Urinary bladder (tissue), 4 donors: ENCODE measurements around the gene DKKL1. TPM values are rescaled to one million over a fixed set of nuclear protein-coding genes. Genes with fewer than 3 reads are reported as not detected.

Experiments
- DNase-seq: peaks from one replicate; pipeline ENCODE4 v3.0.0-alpha.2; 2015; ENCODE audit errors: extremely low spot score
- H3K27ac ChIP-seq: one replicate; pipeline ENCODE4 v1.5.1; 2013; ENCODE audit warnings: low read depth, mild to moderate bottlenecking, moderate library complexity
- H3K36me3 ChIP-seq: one replicate; pipeline ENCODE4 v1.6.1; 2013; ENCODE audit warnings: mild to moderate bottlenecking, moderate library complexity; ENCODE audit not compliant: insufficient read depth
- H3K4me1 ChIP-seq: one replicate; pipeline ENCODE4 v1.6.1; 2013; ENCODE audit warnings: mild to moderate bottlenecking, moderate library complexity; ENCODE audit not compliant: insufficient read depth
- H3K4me3 ChIP-seq: one replicate; pipeline ENCODE4 v1.5.1; 2013; ENCODE audit warnings: low read depth, low read length
- WGBS: extraction: QIAGEN DNeasy Blood & Tissue Kit; methylation state at CpG from one replicate; pipeline ENCODE4 v1.1.7; 2013; 5-methylcytosine and 5-hydroxymethylcytosine counted together
- polyA plus RNA-seq: library from polyadenylated mRNA; stranded (reverse); fragments of 200-250 nt; gene quantifications from one replicate; pipeline ENCODE4 v1.2.3, GENCODE V29; 2013
- total RNA-seq: library from RNA; depleted of rRNA; stranded (reverse); fragments of >200 nt; gene quantifications from one replicate; pipeline ENCODE4 v1.2.3, GENCODE V29; 2014
- donor health status: healthy with polysubstance abuse.
- donor health status: healthy.

DKKL1 gene
- total and polyA plus RNA-seq, 2 donors, result 0.46 TPM; not detected in 1

- Histone ChIP-seq H3K4me3 (no peak overlapping the region), H3K4me1 (no peaks in the 10 kb centered on the region), H3K27ac (no peak overlapping the region), H3K36me3 (no peaks in the 10 kb centered on the region)
- no peak for DNase-seq
- 61% methylated on average over 8 of the region's 8 CpGs for WGBS
Measured at GRCh38 chr19:49333811-49334288, 29.8 kb upstream of the DKKL1 start.

DNA sequence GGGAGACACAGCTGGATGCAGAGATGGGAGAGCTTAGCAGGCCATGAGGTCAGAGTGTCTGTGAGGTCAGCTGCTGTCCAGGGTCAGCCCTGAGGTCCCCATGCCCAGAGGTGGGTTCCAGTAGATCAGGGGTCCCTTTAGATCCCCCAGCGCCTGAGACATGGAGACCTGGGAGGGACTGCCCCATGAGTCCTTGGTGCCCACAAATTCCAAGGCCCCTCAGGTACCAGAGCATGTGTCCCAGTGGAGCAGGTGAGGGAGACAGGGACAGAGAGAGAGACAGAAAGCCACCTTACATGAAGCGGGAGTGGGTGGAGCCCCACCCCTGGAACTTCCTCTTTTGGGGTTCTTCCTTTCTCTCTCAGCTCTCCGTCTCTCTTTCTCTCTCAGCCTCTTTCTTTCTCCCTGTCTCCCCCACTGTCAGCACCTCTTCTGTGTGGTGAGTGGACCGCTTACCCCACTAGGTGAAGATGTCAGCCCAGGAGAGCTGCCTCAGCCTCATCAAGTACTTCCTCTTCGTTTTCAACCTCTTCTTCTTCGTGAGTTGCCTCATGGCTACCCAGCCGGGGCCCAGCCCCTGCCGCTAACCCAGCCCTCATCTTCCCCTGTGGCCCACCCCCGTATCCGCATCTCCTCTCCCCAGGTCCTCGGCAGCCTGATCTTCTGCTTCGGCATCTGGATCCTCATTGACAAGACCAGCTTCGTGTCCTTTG is 28.4 kb upstream of the DKKL1 start, which contains the start of gene CD37:
Gene CD37 (plus strand): TSS at position 336 of the 713 bp plus-strand sequence. CDS start 135 bp downstream, at position 471.
- H3K27ac ChIP-seq, result no peak within 1 kb of the TSS

GRCh38 chr19:49335784-49336481 is 27.7 kb upstream of the DKKL1 start:
- DNase-seq, result no peak
- WGBS, result 86% methylated on average over 14 of the region's 14 CpGs
- Histone ChIP-seq H3K36me3 (no peaks in the 10 kb centered on the region), H3K4me1 (no peaks in the 10 kb centered on the region), H3K4me3 (peak overlapping the region; percentile 27), H3K27ac (no peak overlapping the region)

More for the DNA sequence above, 28.4 kb upstream of the DKKL1 start, which contains the start of gene CD37:
- H3K4me3 ChIP-seq, result peak within 1 kb of the TSS; percentile 27
- H3K4me1 ChIP-seq, result no peaks in the 10 kb centered on the region
- 68% methylated on average over 13 of the region's 13 CpGs for WGBS
- no peaks in the 10 kb centered on the region for H3K36me3 ChIP-seq
- DNase-seq, result no peak

- Histone ChIP-seq H3K4me1 (no peaks in the 10 kb centered on the region), H3K4me3 (no peak overlapping the region), H3K36me3 (no peaks in the 10 kb centered on the region), H3K27ac (no peak overlapping the region)
- 85% methylated on average over 10 of the region's 10 CpGs for WGBS
- DNase-seq, result no peak
Measured at GRCh38 chr19:49336482-49337266, 27.0 kb upstream of the DKKL1 start.

DNA sequence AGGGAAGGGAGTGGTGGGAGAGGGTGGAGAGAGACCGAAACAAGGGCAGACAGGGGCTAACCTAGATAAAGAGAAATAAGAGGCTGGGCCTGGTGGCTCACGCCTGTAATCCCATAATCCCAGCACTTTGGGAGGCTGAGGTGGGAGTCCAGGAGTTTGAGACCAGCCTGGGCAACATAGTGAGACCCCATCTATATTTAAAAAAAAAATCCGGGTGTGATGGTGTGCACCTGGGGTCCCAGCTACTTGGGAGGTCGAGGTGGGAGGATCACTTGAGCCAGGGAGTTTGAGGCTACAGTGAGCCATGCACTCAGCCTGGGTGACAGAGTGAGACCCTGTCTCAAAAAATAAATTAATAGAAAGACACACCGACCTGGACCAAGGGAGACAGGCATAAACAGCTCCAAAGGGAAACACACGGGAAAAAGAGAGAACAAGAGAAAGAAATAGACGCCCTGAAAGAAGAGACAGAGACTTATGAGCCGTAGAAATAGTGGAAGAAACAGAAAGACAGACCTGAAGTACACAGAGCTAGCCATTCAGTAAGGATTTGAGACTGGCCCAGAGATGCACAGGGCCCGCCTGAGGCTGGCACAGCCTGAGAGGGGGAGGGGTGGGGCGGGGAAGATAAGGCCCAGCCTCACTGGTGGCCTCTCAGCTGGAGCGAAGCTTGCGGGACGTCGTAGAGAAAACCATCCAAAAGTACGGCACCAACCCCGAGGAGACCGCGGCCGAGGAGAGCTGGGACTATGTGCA is 26.2 kb upstream of the DKKL1 start:
- 70% methylated on average over 19 of the region's 19 CpGs for WGBS
- no peaks in the 10 kb centered on the region for H3K36me3 ChIP-seq
- DNase-seq, result no peak
- H3K4me3 ChIP-seq, result no peak overlapping the region
- no peak overlapping the region for H3K27ac ChIP-seq
- no peaks in the 10 kb centered on the region for H3K4me1 ChIP-seq

DNA sequence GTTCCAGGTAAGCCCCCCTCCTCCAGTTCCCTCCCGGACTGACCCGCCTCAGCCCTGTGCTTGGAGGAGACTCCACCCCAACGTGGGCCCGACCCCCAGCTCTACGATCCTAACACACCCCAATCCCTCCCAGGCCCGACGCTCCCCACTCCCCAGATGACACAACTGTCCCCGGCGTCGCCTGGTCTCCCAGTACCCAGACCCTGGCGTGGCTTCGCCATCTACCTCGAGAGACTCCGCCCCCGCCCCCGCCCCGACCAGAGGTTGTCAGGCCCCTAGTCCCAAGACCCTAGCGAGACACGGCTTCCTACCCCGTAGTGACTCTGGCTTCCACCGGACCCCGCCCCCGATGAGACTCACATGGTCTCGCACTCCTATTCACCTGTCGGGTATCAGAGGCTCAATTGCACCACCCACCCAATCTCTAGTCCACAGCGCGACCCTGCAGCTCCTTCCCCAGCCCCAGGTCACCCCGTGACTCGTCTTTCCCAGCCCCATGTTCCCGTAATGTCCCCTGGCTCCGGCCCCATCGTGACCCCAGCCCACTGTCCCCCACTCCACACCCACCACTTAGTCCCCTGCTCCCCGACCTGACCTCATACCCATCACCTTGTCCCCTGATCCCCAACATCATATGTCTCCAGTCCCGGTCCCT is 25.5 kb upstream of the DKKL1 start:
- 24% methylated on average over 34 of the region's 34 CpGs for WGBS
- no peak for DNase-seq
- no peak overlapping the region for H3K4me3 ChIP-seq
- no peak overlapping the region for H3K27ac ChIP-seq
- no peaks in the 10 kb centered on the region for H3K36me3 ChIP-seq
- no peaks in the 10 kb centered on the region for H3K4me1 ChIP-seq

- Histone ChIP-seq H3K4me3 (peak overlapping the region; percentile 34), H3K4me1 (no peaks in the 10 kb centered on the region), H3K36me3 (no peaks in the 10 kb centered on the region), H3K27ac (no peak overlapping the region)
- 11% methylated on average over 30 of the region's 30 CpGs for WGBS
- peak; percentile 56 for DNase-seq
Measured at GRCh38 chr19:49338691-49339300, 24.9 kb upstream of the DKKL1 start.

DNA sequence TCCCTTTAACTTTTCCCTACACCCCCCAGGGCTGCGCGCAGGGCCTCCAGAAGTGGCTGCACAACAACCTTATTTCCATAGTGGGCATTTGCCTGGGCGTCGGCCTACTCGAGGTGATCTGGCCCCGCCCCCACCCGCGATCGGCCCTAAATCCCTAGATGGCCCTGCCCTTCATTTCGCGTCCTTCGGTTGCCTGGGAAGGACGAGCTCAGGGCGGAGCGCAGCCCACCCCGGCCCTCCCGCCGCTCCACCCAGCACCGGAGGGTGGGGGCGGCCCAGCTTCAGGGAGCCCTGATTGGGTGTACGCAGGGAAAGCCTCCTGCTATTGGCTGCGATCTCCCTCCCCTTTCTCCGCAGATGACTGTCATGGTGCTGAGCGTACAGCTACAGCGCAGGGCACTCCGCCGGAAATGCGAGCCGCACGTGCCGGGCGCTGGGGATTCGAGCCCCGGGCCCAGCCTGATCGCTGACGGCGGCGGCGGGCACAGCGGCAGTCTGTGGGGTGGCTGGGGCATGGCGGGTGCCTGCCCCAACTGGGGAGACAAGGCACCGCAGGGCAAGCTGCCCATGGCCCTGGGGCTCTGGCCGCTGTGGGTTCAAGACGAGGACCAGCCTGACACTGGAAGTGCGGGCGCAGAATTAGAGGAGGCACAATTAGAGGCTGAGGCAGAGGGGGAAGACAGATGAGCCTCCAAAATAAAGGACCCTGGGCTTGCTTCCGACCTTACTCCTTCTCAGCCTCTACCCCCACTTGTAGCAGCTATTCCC is 24.2 kb upstream of the DKKL1 start:
- DNase-seq, result peak; percentile 80
- H3K27ac ChIP-seq, result peak overlapping the region; percentile 89
- H3K36me3 ChIP-seq, result no peaks in the 10 kb centered on the region
- WGBS, result 10% methylated on average over 47 of the region's 47 CpGs
- peak overlapping the region; percentile 34 for H3K4me3 ChIP-seq
- no peaks in the 10 kb centered on the region for H3K4me1 ChIP-seq

DNA sequence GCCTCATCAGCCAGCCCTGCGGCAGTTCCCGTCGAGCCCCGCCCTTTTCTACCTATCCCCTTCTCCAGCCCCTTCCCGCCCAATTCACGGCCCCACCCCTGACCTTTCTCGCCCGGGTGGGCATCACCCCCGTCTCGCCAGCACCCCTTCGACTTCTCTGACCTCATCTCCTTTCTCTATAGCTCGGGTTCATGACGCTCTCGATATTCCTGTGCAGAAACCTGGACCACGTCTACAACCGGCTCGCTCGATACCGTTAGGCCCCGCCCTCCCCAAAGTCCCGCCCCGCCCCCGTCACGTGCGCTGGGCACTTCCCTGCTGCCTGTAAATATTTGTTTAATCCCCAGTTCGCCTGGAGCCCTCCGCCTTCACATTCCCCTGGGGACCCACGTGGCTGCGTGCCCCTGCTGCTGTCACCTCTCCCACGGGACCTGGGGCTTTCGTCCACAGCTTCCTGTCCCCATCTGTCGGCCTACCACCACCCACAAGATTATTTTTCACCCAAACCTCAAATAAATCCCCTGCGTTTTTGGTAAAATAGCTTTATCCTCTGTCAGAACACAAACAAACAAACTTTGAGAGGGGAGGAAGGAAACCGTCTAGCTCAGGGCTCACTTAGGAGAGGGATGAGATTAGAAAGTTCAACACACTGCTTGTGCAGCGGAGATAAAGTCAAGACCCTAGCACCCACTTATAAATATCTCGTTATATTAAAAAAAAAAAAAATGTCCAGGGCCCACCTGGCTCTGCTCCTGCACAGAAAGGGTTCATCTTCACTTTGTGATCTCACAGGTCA is 23.4 kb upstream of the DKKL1 start:
- H3K4me3 ChIP-seq, result peak overlapping the region; percentile 34
- H3K4me1 ChIP-seq, result no peaks in the 10 kb centered on the region
- peak overlapping the region; percentile 89 for H3K27ac ChIP-seq
- H3K36me3 ChIP-seq, result no peaks in the 10 kb centered on the region
- no peak for DNase-seq
- 23% methylated on average over 36 of the region's 36 CpGs for WGBS

GRCh38 chr19:49340865-49341718 is 22.6 kb upstream of the DKKL1 start:
- Histone ChIP-seq H3K36me3 (no peaks in the 10 kb centered on the region), H3K27ac (no peak overlapping the region), H3K4me1 (no peaks in the 10 kb centered on the region), H3K4me3 (no peak overlapping the region)
- no peak for DNase-seq
- WGBS, result 94% methylated on average over 11 of the region's 11 CpGs
